Left lobe of liver (tissue), 2 donors: Measurements from ENCODE around the gene ZNF629. TPM values are rescaled to one million over a fixed set of nuclear protein-coding genes. Genes with fewer than 3 reads are reported as not detected.
"Not testable (repeated sequence)": the region's sequence is repeated elsewhere in the genome, so short reads cannot be mapped to it uniquely, and the experiment has no call there.

Experiments used
- ATAC-seq: fragments of 200-7000 bp; cut with Tn5 transposase; one replicate; pipeline ENCODE4 v1.9.1; 2020; ENCODE audit warnings: mild to moderate bottlenecking, moderate library complexity
- DNase-seq: peaks from one replicate; pipeline ENCODE4 v3.0.0-alpha.2; 2020; ENCODE audit warnings: low spot score
- total RNA-seq: library from RNA; stranded (reverse); gene quantifications from one replicate; pipeline ENCODE4 v1.2.1, GENCODE V29; 2021
- donor health status: DM: no; HTN: no; CAD: no; lungs with moderate emphysema.
- donor health status: DM: no; HTN: yes; CAD: no.

ZNF629 gene
- 4.6 TPM for total RNA-seq

- DNase-seq: peak; percentile 67
- ATAC-seq: peak; percentile 89
Observed at GRCh38 chr16:30786936-30787612, at the start of gene ZNF629. ZNF629 (minus strand) TSS chr16:30787205; CDS start chr16:30784482, 2,723 bp downstream.

DNA sequence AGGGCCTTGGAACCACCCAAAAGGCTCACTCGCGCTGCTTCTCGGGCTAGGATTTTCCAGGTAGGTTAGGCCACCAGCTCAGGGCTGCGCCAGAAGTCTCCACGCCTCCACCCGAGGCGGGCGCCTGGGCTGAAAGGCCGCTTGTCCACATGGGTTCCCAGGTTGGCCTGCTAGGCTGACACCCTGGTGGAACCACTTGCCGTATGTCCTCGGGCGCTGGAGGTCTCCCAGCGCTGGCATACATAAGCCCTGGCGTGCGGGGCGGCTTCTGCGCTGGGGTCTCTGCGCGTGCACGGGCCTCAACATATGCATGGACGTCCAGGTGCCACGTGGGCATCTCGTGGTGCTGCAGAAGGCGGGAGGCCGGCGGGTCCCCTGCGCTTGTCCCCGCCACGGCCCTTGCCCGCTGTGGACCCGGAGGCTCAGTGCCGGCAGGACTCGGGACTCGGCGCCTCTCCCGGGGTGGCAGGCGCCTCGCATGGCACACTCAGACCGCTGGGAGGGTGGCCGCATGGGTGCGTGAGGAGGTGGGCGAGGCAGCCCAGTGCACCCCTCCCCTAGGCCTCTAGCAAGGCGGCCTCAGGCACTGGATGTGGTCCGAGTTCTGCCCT, 47.2 kb upstream of the ZNF629 start:
- DNase-seq (no peak), ATAC-seq (no peak)

GRCh38 chr16:30830072-30830417, 43.0 kb upstream of the ZNF629 start:
- DNase-seq: no peak
- no peak for ATAC-seq

DNA sequence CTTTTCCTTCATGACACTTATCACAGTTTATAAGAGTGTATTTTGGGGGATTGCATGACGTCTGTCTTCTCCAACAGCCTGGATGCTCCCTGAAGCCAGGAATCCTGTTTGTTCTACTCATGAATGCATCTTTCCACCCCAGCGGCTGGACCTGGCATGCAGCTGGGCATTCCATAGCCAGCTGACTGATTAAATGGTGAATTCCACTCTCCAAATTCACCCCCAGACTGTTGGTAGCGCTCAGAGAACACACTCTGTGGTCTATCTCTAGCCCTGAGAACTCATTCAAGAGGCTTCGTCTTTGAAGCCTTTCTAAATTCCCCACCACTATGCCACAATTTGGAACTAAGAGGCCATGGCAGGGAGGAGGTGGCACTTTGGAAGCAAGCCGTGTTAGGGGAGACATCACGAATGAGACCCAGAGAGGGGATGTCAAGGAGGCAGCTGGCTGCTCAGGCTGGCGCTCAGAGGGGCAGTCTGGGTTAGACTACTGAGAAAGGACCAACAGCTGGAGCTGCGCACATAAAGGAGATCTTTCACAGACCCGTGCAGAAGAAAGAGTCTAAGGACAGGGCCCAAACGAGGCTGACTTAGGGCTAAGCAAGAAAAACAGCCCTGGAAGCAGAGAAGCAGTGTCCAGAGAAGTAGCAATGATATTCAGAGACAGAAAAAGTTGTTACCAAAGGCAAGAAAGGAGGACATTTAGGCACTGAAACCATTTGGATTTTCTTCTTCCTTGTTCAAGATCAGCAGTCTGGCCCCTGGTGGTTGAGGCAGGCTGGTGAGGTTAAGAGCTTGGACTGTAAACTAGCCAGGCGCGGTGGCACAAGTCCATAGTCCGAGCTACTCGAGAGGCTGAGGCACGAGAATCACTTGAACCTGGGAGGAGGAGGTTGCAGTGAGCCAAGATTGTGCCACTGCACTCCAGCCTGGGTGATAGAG, 42.4 kb upstream of the ZNF629 start:
- no peak for DNase-seq
- no peak for ATAC-seq

GRCh38 chr16:30821891-30822290, 34.9 kb upstream of the ZNF629 start:
- no peak for DNase-seq

DNA sequence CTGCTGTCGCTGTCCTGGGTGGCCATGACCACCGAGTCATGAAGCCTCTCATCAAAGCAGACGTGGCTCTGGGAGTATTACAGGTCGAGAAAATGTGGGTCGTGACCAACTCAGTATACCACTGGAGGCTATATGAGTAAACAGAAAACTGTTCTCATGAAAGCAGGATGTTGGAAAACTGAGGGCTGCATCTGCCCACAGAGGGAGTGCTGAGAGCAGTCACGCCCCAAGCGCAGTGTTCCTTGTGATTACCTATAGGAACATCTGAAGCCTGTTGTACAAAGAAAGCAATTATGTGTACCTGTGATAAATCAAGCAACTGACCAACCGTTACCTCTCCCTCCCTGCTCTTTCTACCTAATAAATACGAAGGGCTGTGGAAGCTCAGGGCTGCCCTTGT, 34.4 kb upstream of the ZNF629 start:
- not testable (repeated sequence) for ATAC-seq

More at GRCh38 chr16:30821891-30822290, 34.9 kb upstream of the ZNF629 start:
- no peak for ATAC-seq

GRCh38 chr16:30820952-30821421, 34.0 kb upstream of the ZNF629 start:
- ATAC-seq: no peak
- DNase-seq: no peak

More for the DNA sequence above, 34.4 kb upstream of the ZNF629 start:
- not testable (repeated sequence) for DNase-seq

GRCh38 chr16:30816769-30817168, 29.8 kb upstream of the ZNF629 start:
- DNase-seq (no peak), ATAC-seq (no peak)

DNA sequence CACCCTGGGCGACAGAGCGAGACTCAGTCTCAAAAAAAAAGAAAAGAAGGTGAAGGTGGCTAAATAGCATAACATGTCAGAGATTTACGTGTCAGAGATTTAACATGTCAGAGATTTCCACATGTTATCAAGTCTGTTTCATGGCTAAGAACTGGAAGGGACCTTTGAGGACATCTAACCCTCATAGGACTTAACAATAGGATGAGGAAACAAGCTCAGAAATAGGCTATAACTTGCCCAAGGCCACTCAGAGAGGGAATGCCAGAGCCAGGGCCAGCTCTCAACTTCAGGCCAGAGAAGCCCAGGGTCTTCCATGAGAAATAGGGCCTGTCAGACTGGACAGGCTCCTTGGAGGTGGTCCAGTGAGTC, 26.8 kb upstream of the ZNF629 start:
- ATAC-seq (peak; percentile 51), DNase-seq (no peak)

DNA sequence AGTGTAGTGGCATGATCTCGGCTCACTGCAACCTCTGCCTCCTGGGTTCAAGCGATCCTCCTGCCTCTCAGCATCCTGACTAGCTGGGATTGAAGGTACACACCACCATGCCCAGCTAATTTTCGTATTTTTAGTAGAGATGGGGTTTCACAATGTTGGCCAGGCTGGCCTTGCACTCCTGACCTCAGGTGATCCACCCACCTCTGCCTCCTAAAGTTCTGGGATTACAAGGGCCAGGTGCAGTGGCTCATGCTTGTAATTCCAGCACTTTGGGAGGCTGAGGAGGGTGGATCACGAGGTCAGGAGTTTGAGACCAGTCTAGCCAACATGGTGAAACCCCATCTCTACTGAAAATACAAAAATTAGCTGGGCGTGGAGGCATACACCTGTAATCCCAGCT, 22.7 kb upstream of the ZNF629 start:
- not testable (repeated sequence) for DNase-seq, ATAC-seq

DNA sequence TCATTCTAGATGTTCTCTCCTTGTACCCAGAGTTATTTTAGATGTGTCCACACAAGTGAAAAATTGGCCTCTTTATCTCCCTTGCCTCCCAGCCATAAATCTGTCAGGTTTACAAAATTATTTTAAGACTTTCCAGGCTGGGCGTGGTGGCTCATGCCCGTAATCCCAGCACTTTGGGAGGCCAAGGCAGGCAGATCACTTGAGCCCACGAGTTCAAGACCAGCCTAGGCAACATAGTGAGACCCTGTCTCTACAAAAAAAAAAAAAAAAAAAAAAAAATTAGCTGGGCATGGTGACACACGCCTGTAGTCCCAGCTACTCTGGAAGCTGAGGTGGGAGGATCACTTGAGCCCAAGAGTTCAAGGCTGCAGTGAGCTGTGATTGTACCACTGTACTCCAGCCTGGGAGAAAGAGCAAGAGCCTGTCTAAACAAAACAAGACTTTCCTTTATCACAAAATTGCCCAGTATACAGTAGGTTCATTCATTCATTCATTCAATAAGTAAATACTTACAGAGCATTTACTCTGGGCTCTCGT, 22.0 kb upstream of the ZNF629 start:
- ATAC-seq, DNase-seq: not testable (repeated sequence)

- DNase-seq (no peak), ATAC-seq (no peak)
Observed at GRCh38 chr16:30808146-30808545, 21.1 kb upstream of the ZNF629 start.

GRCh38 chr16:30805370-30806169, 18.6 kb upstream of the ZNF629 start:
- ATAC-seq: peak; percentile 97
- DNase-seq: peak; percentile 89

GRCh38 chr16:30805056-30805369, 18.0 kb upstream of the ZNF629 start:
- no peak for DNase-seq

GRCh38 chr16:30802936-30803335, 15.9 kb upstream of the ZNF629 start:
- ATAC-seq (no peak), DNase-seq (no peak)

More at GRCh38 chr16:30805056-30805369, 18.0 kb upstream of the ZNF629 start:
- no peak for ATAC-seq

GRCh38 chr16:30797670-30798309, 10.8 kb upstream of the ZNF629 start:
- ATAC-seq (no peak), DNase-seq (no peak)

- DNase-seq (no peak), ATAC-seq (no peak)
Observed at GRCh38 chr16:30794634-30795033, 7.6 kb upstream of the ZNF629 start.

GRCh38 chr16:30793508-30794069, 6.6 kb upstream of the ZNF629 start:
- ATAC-seq: no peak

GRCh38 chr16:30787613-30788378, 791 bp upstream of the ZNF629 start:
- DNase-seq (no peak), ATAC-seq (no peak)

More at GRCh38 chr16:30793508-30794069, 6.6 kb upstream of the ZNF629 start:
- DNase-seq: no peak
